Measurements from ENCODE around the gene EFNA1.

DNA sequence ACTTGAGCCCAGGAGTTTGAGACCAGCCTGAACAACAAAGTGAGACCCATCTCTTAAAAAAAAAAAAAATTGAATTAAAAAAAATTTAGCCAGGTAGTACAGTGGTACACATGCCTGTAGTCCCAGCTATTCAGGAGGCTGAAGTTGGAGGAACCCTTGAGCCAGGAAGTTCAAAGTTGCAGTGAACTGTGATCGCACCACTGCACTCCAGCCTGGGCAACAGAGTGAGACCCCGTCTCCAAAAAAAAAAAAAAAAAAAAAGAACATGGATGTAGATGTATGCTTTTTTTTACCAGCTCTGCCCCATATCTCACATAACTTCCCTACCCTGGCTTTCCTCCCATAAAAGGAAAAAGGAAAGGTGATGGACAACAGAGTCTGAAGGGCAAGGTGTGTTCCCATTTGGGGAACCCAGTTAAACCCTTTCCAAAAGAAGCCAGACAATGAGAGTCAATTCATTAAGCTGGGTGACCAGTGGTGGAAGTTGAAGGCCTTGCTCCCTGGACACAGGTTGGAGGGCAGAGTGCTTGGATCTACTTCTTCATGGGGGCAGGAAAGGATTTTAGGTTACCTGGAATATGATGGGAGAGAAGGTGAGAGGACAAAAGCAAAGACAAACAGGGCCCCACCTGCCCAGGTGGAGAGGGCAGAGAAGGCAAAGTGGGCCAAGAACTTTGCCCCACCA, 42.6 kb downstream of the EFNA1 start:
- TF ChIP-seq, protein P1, sequence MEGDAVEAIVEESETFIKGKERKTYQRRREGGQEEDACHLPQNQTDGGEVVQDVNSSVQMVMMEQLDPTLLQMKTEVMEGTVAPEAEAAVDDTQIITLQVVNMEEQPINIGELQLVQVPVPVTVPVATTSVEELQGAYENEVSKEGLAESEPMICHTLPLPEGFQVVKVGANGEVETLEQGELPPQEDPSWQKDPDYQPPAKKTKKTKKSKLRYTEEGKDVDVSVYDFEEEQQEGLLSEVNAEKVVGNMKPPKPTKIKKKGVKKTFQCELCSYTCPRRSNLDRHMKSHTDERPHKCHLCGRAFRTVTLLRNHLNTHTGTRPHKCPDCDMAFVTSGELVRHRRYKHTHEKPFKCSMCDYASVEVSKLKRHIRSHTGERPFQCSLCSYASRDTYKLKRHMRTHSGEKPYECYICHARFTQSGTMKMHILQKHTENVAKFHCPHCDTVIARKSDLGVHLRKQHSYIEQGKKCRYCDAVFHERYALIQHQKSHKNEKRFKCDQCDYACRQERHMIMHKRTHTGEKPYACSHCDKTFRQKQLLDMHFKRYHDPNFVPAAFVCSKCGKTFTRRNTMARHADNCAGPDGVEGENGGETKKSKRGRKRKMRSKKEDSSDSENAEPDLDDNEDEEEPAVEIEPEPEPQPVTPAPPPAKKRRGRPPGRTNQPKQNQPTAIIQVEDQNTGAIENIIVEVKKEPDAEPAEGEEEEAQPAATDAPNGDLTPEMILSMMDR (IDR thresholded peaks at IDR 0.05) = no peak
- TF ChIP-seq POLR2A (IDR thresholded peaks at IDR 0.05) = no peak
